GM18507 (cell line): ENCODE data around the gene TMEM204.

ENCODE experiments used
- DNase-seq: peaks from one replicate; pipeline ENCODE4 v3.0.0; 2011; ENCODE audit warnings: low read depth; ENCODE audit not compliant: insufficient read length; ENCODE audit errors: extremely low spot score
- FAIRE-seq: peaks from 2 replicates; lab custom pipeline; 2011; peaks lifted over from hg19 to GRCh38; lab: Jason Lieb, UNC

The TMEM204 gene

GRCh38 chr16:1514507-1514906 is 19.0 kb upstream of the TMEM204 start:
- FAIRE-seq (no peak), DNase-seq (no peak)

- FAIRE-seq (no peak), DNase-seq (no peak)
These were observed 14.8 kb upstream of the TMEM204 start for GRCh38 chr16:1518626-1519135.

GRCh38 chr16:1519831-1520230 is 13.6 kb upstream of the TMEM204 start:
- DNase-seq: no peak
- no peak for FAIRE-seq

- DNase-seq (no peak), FAIRE-seq (no peak)
These were observed 13.0 kb upstream of the TMEM204 start for GRCh38 chr16:1520461-1520860.

GRCh38 chr16:1523581-1524245 is 9.8 kb upstream of the TMEM204 start:
- DNase-seq (no peak), FAIRE-seq (no peak)

- no peak for FAIRE-seq
- no peak for DNase-seq
These were observed 9.1 kb upstream of the TMEM204 start for GRCh38 chr16:1524366-1524765.

GRCh38 chr16:1525871-1526607 is 7.4 kb upstream of the TMEM204 start:
- FAIRE-seq (no peak), DNase-seq (no peak)

- DNase-seq: no peak
- FAIRE-seq: no peak
These were observed 6.6 kb upstream of the TMEM204 start for GRCh38 chr16:1526608-1527555.

GRCh38 chr16:1527836-1528811 is 5.3 kb upstream of the TMEM204 start:
- FAIRE-seq (no peak), DNase-seq (no peak)

- no peak for FAIRE-seq
- no peak for DNase-seq
These were observed 4.4 kb upstream of the TMEM204 start for GRCh38 chr16:1528921-1529537.

- DNase-seq (no peak), FAIRE-seq (no peak)
These were observed 3.0 kb upstream of the TMEM204 start for GRCh38 chr16:1530349-1530882.

- DNase-seq (no peak), FAIRE-seq (no peak)
These were observed 2.4 kb upstream of the TMEM204 start for GRCh38 chr16:1530883-1531637.

GRCh38 chr16:1531638-1531910 is 1.9 kb upstream of the TMEM204 start:
- DNase-seq: no peak

GRCh38 chr16:1532081-1532760 is 1.2 kb upstream of the TMEM204 start:
- FAIRE-seq: no peak

More at GRCh38 chr16:1531638-1531910, 1.9 kb upstream of the TMEM204 start:
- no peak for FAIRE-seq

GRCh38 chr16:1532771-1533170 is 695 bp upstream of the TMEM204 start:
- DNase-seq (no peak), FAIRE-seq (no peak)

More at GRCh38 chr16:1532081-1532760, 1.2 kb upstream of the TMEM204 start:
- DNase-seq: no peak

GRCh38 chr16:1534021-1535020 is 855 bp downstream of the TMEM204 start:
- no peak for DNase-seq
- no peak for FAIRE-seq
